SHP77 (cell line): ENCODE measurements around the gene PPIL4.

Source experiments
- DNase-seq, 2 experiments: peaks; one replicate each; lab custom pipeline; 2025; lab: John Stamatoyannopoulos, UW

Gene PPIL4

GRCh38 chr6:149458806-149459205, 87.0 kb downstream of the PPIL4 start:
- DNase-seq: no peak

- no peak for DNase-seq
Observed at GRCh38 chr6:149458196-149458595, 87.6 kb downstream of the PPIL4 start.

- no peak for DNase-seq
Observed at GRCh38 chr6:149457316-149457884, 88.4 kb downstream of the PPIL4 start.

DNA sequence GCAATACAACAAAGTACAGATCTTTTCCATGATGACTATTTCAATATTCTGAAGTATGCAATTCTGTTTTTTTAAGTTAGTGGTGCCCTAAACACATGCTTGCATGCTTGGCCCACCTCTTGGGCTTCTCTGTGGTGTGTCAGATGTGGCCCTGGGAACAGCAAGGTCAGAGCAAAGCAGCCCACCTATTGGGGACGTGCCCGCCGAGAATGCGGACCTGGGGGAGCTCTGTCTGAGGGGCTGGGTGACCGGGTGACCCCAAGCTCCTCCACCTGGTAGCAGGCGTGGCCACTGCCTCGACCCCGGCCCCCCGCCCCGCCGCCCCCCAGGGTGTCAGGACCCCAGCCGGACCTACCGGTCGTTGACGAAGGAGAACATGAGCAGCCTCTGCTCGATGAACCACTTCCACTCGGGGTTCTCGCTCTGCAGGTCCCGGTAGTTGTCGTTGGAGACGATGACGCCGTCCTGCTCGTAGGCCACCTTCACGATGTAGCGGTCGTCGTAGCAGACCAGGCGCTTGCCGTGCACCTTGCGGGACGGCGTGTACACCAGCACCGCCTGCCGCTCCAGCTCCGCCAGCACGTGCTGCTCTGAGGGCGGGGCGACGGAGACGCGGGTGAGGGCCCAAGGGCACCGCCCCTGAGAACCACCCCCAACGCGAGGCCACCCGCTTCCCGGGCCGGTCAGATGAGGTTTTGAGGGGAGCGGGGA, 89.4 kb downstream of the PPIL4 start:
- no peak for DNase-seq

GRCh38 chr6:149455031-149455732, 90.7 kb downstream of the PPIL4 start:
- peak in 1 of 2 experiments; percentile 16 for DNase-seq
